MM.1S (cell line): ENCODE measurements around the gene FBXO34.

Experiments used
- CTCF ChIP-seq: fragments of 300-600 bp; sonication (generic); IDR thresholded peaks from 2 replicates; pipeline ENCODE4 v1.5.1; 2016; ENCODE audit warnings: antibody characterized with exemption, low read length, mixed read lengths
- EZH2 ChIP-seq: fragments of 300-600 bp; sonication (generic); optimal IDR thresholded peaks from 2 replicates; pipeline ENCODE3; 2017; ENCODE audit warnings: low read depth, mild to moderate bottlenecking, antibody characterized with exemption, low read length, mixed read lengths

GRCh38 chr14:55349565-55349964 is 78.3 kb downstream of the FBXO34 start:
- no peak for TF ChIP-seq CTCF
- TF ChIP-seq EZH2: no peak
